Transverse colon (tissue), 4 donors: Measurements from ENCODE around the gene TRAPPC2L. TPM values are rescaled to one million over a fixed set of nuclear protein-coding genes. Genes with fewer than 3 reads are reported as not detected.
A peak's percentile ranks its signal among the peaks of the same experiment; 100 is the strongest.
"Not testable (repeated sequence)": the region's sequence is repeated elsewhere in the genome, so short reads cannot be mapped to it uniquely, and the experiment has no call there.

Source experiments
- DNase-seq: peaks from one replicate; pipeline ENCODE4 v3.0.0-alpha.2; 2019
- H3K27ac ChIP-seq, 4 donors: fragments of 200-600 bp; sonication (generic); 2 replicates each; pipeline ENCODE4 v1.5.1; 2016 to 2018; ENCODE audit warnings: inconsistent platforms in 4 of 4
- H3K27me3 ChIP-seq: fragments of 200-600 bp; sonication (generic); 2 replicates; pipeline ENCODE4 v1.5.1; 2017; ENCODE audit warnings: inconsistent platforms
- H3K36me3 ChIP-seq, 4 donors: fragments of 200-600 bp; sonication (generic); 2 replicates each; pipeline ENCODE4 v1.5.1; 2017 to 2019; ENCODE audit warnings: inconsistent platforms in 4 of 4
- H3K4me1 ChIP-seq, 4 donors: fragments of 200-600 bp; sonication (generic); 2 replicates each; pipeline ENCODE4 v1.5.1; 2017 to 2020; ENCODE audit warnings: inconsistent platforms in 4 of 4
- H3K4me3 ChIP-seq, 4 donors: fragments of 200-600 bp; sonication (generic); 1 replicate in 1 of 4; 2 replicates in 3 of 4; pipeline versions ENCODE4 v1.5.1 to v1.6.1; 2017 to 2019; ENCODE audit warnings: inconsistent platforms in 4 of 4
- H3K9me3 ChIP-seq, 2 donors: fragments of 200-600 bp; sonication (generic); 2 replicates each; pipeline ENCODE4 v1.5.1; 2017 to 2019; ENCODE audit warnings: inconsistent platforms in 2 of 2
- CTCF ChIP-seq, 5 experiments: fragments of 200-600 bp in 3 of 5; fragments of 450-650 bp in 2 of 5; sonication (generic) in 3 of 5; IDR thresholded peaks; 1 replicate in 2 of 5; 2 replicates in 3 of 5; pipeline ENCODE4 v1.5.1; 2016 to 2017; ENCODE audit warnings: antibody characterized with exemption in 5 of 5, inconsistent platforms in 3 of 5, mild to moderate bottlenecking in 2 of 5, moderate library complexity in 1 of 5
- EP300 ChIP-seq: sonication (generic); formaldehyde crosslinking; IDR thresholded peaks from one replicate; pipeline ENCODE4 v1.6.1; 2017; ENCODE audit warnings: antibody characterized with exemption, low read depth
- POLR2A ChIP-seq: fragments of 450-650 bp; IDR thresholded peaks from one replicate; pipeline ENCODE4 v1.6.1; 2016; ENCODE audit warnings: antibody characterized with exemption, mild to moderate bottlenecking, moderate library complexity
- POLR2AphosphoS5 ChIP-seq, 3 donors: sonication (generic); formaldehyde crosslinking; IDR thresholded peaks; one replicate each; pipeline ENCODE4 v1.6.1; 2016; ENCODE audit warnings: antibody characterized with exemption in 3 of 3
- WGBS, 2 donors: methylation state at CpG; one replicate each; pipeline ENCODE4 v1.1.5; 2018; ENCODE audit warnings: low coverage in 1 of 2; 5-methylcytosine and 5-hydroxymethylcytosine counted together
- in situ Hi-C, 4 donors: fragments of 200-750 bp; cut with MboI; loops; one replicate each; pipeline versions ENCODE4 v1.15.0 to v1.15.1; 2017; ENCODE audit warnings: low sequenced_read_pairs in 3 of 4, low pct_ligation_motif_present in 1 of 4, low pct_unique_long_range_greater_than_20kb in 1 of 4
- intact Hi-C: fragments of 100-400 bp; cut with DNase I; formaldehyde crosslinking; loops from one replicate; pipeline ENCODE4 v1.15.1; 2023; ENCODE audit warnings: low total_unique reads
- total RNA-seq, 4 donors: library from RNA; depleted of rRNA; stranded (reverse); fragments of >200 nt; gene quantifications; one replicate each; pipeline ENCODE4 v1.1.0, GENCODE V29; 2016

TRAPPC2L gene
- total RNA-seq, 4 donors from 2014 or later = 9.8 to 34.4 (median 19.7) TPM

- 73% methylated on average over 38 of the region's 39 CpGs; no CpG with 5 or more reads in 1 of the 2 donors for WGBS, 2 donors
- Histone ChIP-seq H3K4me1 (peaks cover 0 to 16% (median 4%) of the 10 kb centered on the region in 4 donors), H3K4me3 (no peak overlapping the region), H3K27me3 (no peaks in the 10 kb centered on the region), H3K9me3 (no peaks in the 10 kb centered on the region), H3K36me3 (no peaks in the 10 kb centered on the region), H3K27ac (peak overlapping the region; percentile 19 to 65 (median 48))
- intact Hi-C loops = no loop called here
- TF ChIP-seq POLR2AphosphoS5 (IDR thresholded peaks at IDR 0.05) (peak; percentile 52 to 89 (median 86)), POLR2A (no peak)
- DNase-seq = peak; percentile 65
- in situ Hi-C loops = no loop called here
These were observed 30.1 kb downstream of the TRAPPC2L start for GRCh38 chr16:88886845-88887521.

DNA sequence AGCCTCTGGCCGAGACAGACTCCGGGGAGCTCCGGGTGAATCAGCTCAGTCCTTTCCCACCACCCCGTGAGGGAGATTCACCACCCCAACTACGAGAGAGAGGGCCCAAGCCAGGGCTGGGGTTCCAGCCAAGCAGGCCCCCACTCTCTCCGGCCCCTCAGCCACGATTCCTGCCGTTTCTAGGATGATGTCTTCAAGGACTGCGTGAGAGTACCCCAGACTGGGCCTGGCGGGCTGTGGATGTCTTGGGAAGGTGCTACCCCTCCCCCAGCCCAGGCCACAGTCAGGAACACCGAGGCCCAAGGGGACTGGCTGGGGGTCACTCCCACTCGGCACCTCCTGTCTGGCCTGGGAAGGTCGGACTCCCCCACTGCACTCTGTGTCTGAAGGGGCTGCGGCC, 31.1 kb downstream of the TRAPPC2L start:
- Histone ChIP-seq H3K4me1 (peaks cover 0 to 14% (median 3%) of the 10 kb centered on the region in 4 donors), H3K4me3 (no peak overlapping the region), H3K36me3 (no peaks in the 10 kb centered on the region), H3K9me3 (no peaks in the 10 kb centered on the region), H3K27me3 (no peaks in the 10 kb centered on the region), H3K27ac (peak overlapping the region; percentile 7 to 65 (median 48))
- 74% methylated on average over 10 of the region's 14 CpGs; no CpG with 5 or more reads in 1 of the 2 donors for WGBS, 2 donors
- TF ChIP-seq CTCF (IDR thresholded peaks at IDR 0.05) = no peak
- intact Hi-C loops (no loop called here), in situ Hi-C loops (no loop called here)
- DNase-seq = no peak

DNA sequence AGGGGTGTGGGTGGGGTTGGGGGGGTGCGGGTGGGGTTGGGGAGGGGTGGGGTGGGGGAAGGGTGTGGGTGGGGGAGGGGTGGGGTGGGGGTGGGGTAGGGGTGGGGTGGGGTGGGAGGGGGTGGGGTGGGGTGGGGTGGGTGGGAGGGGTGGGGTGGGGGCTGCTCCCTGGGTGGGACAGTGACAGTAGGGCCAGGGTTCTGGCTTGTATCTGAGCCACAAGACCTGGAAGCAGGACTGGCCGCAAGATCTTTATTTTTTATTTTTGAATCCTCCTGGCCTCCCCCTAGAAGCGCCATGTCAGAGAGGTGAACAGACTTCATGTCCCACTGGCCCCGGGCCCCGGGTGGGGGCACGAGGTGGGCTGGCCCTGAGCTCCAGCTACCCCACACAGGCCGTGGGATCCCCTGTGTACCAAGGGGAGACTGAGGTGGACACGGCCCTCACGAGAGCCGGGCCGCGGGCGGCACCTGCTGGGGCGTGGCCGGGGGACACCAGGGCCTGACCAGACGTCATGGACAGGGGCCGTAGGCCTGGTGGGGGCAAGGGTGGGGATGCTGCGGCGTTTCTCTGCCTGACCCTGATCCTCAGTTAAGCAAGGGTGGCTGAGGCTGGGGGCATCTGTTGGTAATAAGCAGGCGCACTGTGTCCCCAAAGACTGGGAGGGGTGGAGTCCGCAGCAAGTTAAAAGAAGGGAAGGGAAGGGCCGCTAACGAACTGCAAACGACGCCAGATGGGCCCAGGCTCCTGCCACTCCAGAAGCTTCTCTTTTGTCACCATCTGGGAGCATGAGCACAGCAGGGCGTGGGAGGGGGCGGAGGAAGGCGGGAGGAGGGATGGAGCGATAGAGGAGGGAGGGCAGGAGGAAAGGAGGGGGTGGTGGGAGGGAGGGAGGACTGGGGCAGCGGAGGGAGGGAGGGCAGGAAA, 31.8 kb downstream of the TRAPPC2L start:
- H3K4me3 ChIP-seq = no peak overlapping the region
- no peak overlapping the region for H3K27ac ChIP-seq
- 53% methylated on average over 27 of the region's 30 CpGs; no CpG with 5 or more reads in 1 of the 2 donors for WGBS, 2 donors
- peaks cover 0 to 14% (median 3%) of the 10 kb centered on the region in 4 donors for H3K4me1 ChIP-seq
- H3K9me3 ChIP-seq = no peaks in the 10 kb centered on the region
- H3K36me3 ChIP-seq = no peaks in the 10 kb centered on the region
- intact Hi-C loops = no loop called here
- in situ Hi-C loops = no loop called here
- TF ChIP-seq EP300 (no peak), CTCF (IDR thresholded peaks at IDR 0.05) (no peak), POLR2AphosphoS5 (IDR thresholded peaks at IDR 0.05) (no peak), POLR2A (no peak)
- DNase-seq = no peak
- no peaks in the 10 kb centered on the region for H3K27me3 ChIP-seq

GRCh38 chr16:88889702-88890352, 32.9 kb downstream of the TRAPPC2L start:
- in situ Hi-C loops, intact Hi-C loops: not testable (repeated sequence)
- 89% methylated on average over 48 of the region's 48 CpGs; no CpG with 5 or more reads in 1 of the 2 donors for WGBS, 2 donors

GRCh38 chr16:88891083-88891482, 34.2 kb downstream of the TRAPPC2L start:
- in situ Hi-C loops (no loop called here), intact Hi-C loops (no loop called here)
- H3K27ac ChIP-seq = no peak overlapping the region
- no peak overlapping the region for H3K4me3 ChIP-seq
- no peaks in the 10 kb centered on the region for H3K36me3 ChIP-seq
- H3K4me1 ChIP-seq = peaks cover 0 to 12% (median 3%) of the 10 kb centered on the region in 4 donors
- H3K27me3 ChIP-seq = no peaks in the 10 kb centered on the region
- TF ChIP-seq CTCF (IDR thresholded peaks at IDR 0.05) = no peak
- WGBS, 2 donors = 88% methylated on average over 16 of the region's 16 CpGs; no CpG with 5 or more reads in 1 of the 2 donors
- no peak for DNase-seq
- H3K9me3 ChIP-seq = no peaks in the 10 kb centered on the region

More at GRCh38 chr16:88889702-88890352, 32.9 kb downstream of the TRAPPC2L start:
- not testable (repeated sequence) for H3K4me3 ChIP-seq, H3K36me3 ChIP-seq, H3K27me3 ChIP-seq, DNase-seq, H3K9me3 ChIP-seq, H3K27ac ChIP-seq
- peaks cover 0 to 14% (median 3%) of the 10 kb centered on the region in 4 donors for H3K4me1 ChIP-seq
